GM12873 (cell line): ENCODE measurements around the gene ARHGEF4.

Experiments used
- CTCF ChIP-seq: IDR thresholded peaks from 2 replicates; pipeline ENCODE4 v1.5.1; 2012; ENCODE audit warnings: low read depth, mild to moderate bottlenecking, moderate library complexity, low read length, control low read depth; ENCODE audit not compliant: insufficient read depth; ENCODE audit errors: missing control alignments

ARHGEF4 gene

GRCh38 chr2:131039908-131040660 is 203.4 kb downstream of the ARHGEF4 start:
- no peak for TF ChIP-seq CTCF

GRCh38 chr2:131040661-131041401 is 204.1 kb downstream of the ARHGEF4 start:
- TF ChIP-seq CTCF: no peak

GRCh38 chr2:131041402-131042147 is 204.9 kb downstream of the ARHGEF4 start:
- no peak for TF ChIP-seq CTCF

- TF ChIP-seq CTCF: no peak
These were observed 205.5 kb downstream of the ARHGEF4 start for GRCh38 chr2:131042148-131042775.

GRCh38 chr2:131043199-131044074 is 206.7 kb downstream of the ARHGEF4 start:
- no peak for TF ChIP-seq CTCF

- TF ChIP-seq CTCF: no peak
These were observed 207.5 kb downstream of the ARHGEF4 start for GRCh38 chr2:131044075-131044756.
